ENCODE results near the gene GCNT2. TPM values are rescaled to one million over a fixed set of nuclear protein-coding genes. Genes with fewer than 3 reads are reported as not detected.
A peak's percentile ranks its signal among the peaks of the same experiment; 100 is the strongest.
"Not testable (repeated sequence)": the region's sequence is repeated elsewhere in the genome, so short reads cannot be mapped to it uniquely, and the experiment has no call there.

GCNT2 gene
- total RNA-seq, 1 donor = 12.7 TPM

- no peak for DNase-seq (ENCODE audit: low read depth in 2 of 3, low spot score in 2 of 3)
Measured at GRCh38 chr6:10577112-10577511, 56.0 kb downstream of the GCNT2 start.

- no peak for DNase-seq (ENCODE audit: low read depth in 2 of 3, low spot score in 2 of 3)
Measured at GRCh38 chr6:10578723-10579122, 57.6 kb downstream of the GCNT2 start.

DNA sequence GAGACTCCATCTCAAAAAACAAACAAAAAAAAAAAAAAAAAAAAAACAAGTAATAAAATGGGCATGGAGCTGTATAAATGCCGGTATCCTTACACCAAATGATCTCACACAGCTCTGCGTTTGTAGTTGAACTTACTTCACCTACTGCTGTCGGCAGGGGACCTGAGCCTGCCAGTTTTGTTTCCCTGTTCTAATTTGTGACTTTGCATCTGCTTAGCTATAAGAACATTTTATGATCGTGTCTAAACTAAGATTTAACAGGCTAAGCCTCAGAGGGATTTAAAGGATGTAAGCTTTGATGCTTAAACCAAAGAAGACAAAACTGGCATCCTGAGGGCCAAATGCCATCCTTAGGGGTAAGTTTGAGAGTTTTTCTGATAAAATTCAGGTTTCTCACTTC, 58.7 kb downstream of the GCNT2 start:
- DNase-seq (ENCODE audit: low read depth in 2 of 3, low spot score in 2 of 3) = no peak

DNA sequence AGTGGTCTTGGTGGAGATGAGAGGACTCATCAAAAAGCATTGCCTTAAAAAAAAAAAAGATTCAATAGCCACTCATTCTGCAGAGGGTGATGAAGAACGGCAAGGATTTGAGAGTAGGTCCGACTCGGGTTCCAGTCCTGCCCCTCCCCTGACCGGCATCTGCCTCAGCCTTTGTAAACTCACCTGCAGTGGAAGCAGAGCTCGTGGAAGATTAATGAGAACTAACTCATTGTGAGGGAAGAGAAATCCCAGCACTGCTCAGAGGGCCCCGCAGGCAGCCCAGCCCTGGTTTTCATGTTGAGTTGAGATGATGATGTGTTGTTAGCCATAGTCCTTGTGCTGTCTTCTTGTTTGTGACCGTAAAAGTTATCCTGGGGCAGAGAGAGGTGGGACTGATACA, 59.4 kb downstream of the GCNT2 start:
- no peak for DNase-seq (ENCODE audit: low read depth in 2 of 3, low spot score in 2 of 3)

- DNase-seq (ENCODE audit: low read depth in 2 of 3, low spot score in 2 of 3) = not testable (repeated sequence)
Measured at GRCh38 chr6:10581402-10581801, 60.3 kb downstream of the GCNT2 start.

GRCh38 chr6:10582774-10583508, 61.8 kb downstream of the GCNT2 start:
- DNase-seq (ENCODE audit: low read depth in 2 of 3, low spot score in 2 of 3) = no peak

- DNase-seq (ENCODE audit: low read depth in 2 of 3, low spot score in 2 of 3) = no peak
Measured at GRCh38 chr6:10583509-10583901, 62.4 kb downstream of the GCNT2 start.

DNA sequence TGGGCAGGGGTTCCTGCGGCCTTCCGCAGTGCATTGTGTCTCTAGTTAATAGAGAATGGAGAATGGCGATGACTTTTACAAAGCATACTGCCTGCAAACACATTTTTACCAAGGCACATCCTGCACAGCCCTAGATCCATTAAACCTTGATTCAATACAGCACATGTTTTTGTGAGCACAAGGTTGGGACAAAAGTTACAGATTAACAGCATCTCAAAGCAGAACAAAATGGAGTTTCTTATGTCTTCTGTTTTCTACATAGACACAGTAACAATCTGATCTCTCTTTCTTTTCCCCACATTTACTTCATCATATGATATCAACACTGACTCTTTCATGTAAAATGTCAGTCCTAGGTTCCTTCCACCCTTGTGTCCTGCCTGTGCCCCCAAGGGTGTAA, 63.5 kb downstream of the GCNT2 start:
- DNase-seq (ENCODE audit: low read depth in 2 of 3, low spot score in 2 of 3) = no peak

DNA sequence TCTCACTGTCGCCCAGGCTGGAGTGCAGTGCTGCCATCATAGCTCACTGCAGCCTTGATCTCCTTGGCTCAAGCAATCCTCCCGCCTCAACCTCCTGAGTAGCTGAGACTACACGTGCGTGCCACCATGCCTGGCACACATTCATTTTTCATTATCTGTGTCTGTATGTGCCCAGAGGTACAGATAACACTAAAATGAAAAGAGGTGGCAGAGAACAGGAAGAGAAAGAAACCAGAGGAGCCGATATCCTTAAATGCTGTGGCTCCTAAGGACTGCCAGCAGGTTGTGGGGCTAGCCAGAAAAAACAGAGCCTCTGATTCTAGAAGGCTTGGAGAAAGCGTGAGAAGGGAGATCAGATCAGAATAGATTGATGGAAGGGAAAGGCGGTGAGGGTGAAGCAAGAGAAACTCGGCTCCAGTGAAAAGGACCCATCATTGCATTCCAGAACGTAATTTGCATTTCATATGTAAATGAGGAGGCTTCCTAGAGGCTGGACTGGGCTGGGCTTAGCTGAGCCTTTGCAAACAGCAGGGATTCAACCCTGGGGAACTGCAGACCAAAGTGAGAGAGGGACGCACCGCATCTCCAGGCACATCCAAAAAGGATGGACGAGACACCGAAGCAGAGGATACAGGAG, 64.2 kb downstream of the GCNT2 start:
- no peak for DNase-seq (ENCODE audit: low read depth in 2 of 3, low spot score in 2 of 3)

DNA sequence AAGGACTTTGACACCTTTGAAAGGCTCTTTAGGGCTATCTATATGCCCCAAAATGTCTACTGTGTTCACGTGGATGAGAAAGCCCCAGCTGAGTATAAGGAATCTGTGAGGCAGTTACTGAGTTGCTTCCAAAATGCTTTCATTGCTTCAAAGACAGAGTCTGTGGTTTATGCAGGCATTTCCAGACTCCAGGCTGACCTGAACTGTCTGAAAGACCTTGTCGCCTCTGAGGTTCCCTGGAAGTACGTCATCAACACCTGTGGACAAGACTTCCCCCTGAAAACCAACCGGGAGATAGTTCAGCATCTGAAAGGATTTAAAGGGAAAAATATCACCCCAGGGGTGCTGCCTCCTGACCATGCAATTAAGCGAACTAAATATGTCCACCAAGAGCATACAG, 65.2 kb downstream of the GCNT2 start:
- DNase-seq (ENCODE audit: low read depth in 2 of 3, low spot score in 2 of 3) = no peak

- DNase-seq (ENCODE audit: low read depth in 2 of 3, low spot score in 2 of 3) = peak in 2 of 3 donors; percentile 41 to 71
Measured at GRCh38 chr6:10587656-10588406, 66.7 kb downstream of the GCNT2 start.

GRCh38 chr6:10588562-10589428, 67.6 kb downstream of the GCNT2 start:
- no peak for DNase-seq (ENCODE audit: low read depth in 2 of 3, low spot score in 2 of 3)

GRCh38 chr6:10589429-10589727, 68.2 kb downstream of the GCNT2 start:
- no peak for DNase-seq (ENCODE audit: low read depth in 2 of 3, low spot score in 2 of 3)

DNA sequence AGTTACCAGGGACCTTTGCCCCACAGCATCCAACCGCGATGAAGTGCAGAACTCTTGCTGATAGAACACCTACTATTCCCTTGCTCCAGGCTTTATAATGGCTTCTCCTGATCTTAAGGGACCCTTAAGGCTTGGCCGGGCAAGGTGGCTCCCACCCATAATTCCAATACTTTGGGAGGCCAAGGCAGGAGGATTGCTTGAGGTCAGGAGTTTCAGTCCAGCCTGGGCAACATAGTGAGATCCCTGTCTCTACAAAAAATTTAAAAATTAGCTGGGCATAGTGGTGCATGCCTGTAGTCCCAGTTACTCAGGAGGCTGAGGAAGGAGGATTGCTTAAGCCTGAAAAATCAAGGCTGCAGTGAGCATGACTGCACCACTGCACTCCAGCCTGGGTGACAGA, 68.8 kb downstream of the GCNT2 start:
- DNase-seq (ENCODE audit: low read depth in 2 of 3, low spot score in 2 of 3) = no peak

- no peak for DNase-seq (ENCODE audit: low read depth in 2 of 3, low spot score in 2 of 3)
Measured at GRCh38 chr6:10591422-10592160, 70.4 kb downstream of the GCNT2 start.

GRCh38 chr6:10595731-10596664, 74.8 kb downstream of the GCNT2 start:
- DNase-seq (ENCODE audit: low read depth in 2 of 3, low spot score in 2 of 3) = peak in 1 of 3 donors; percentile 40

GRCh38 chr6:10597499-10598001, 76.4 kb downstream of the GCNT2 start:
- no peak for DNase-seq (ENCODE audit: low read depth in 2 of 3, low spot score in 2 of 3)

DNA sequence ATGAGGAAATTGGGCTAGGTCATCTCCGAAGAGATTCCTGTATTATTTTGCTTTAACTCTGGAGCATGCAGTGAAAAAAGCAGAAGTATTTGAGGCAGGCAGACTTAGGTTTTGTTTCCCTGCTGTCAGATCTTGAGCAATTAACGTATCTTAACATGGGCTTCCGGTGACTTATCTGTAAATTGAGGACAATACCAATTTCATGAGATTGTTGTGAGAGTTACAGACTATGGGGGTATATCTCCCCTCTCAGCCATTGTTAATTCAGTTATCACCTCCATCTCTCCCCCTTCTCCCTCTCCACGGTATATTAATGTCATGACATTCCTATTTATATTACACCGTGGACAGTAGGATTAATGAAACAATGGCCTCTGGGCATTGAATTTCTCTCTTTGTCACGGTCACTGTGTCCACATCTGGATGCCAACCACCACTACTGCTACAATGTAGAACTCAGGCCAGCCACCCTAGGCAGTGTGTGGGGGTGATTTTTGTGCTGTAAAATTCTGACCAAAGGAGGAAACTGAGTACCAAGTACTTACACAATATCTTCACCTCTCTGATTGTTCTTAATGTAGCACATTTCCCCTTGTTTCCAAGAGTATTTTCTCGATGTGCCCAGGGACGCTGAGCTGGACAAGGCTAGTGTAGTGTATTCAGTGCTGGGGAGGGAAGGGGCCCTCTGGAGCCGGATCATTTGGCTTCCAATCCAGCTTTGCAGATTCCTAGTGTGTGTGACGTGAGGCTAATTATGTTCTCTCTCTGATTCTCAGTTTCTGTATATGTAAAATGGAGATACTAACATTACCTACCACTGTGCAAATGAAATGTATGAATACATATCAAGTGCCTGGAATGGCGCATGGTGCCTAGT, 77.2 kb downstream of the GCNT2 start:
- DNase-seq (ENCODE audit: low read depth in 2 of 3, low spot score in 2 of 3) = peak in 2 of 3 donors; percentile 35 to 57

All from hematopoietic multipotent progenitor cell (in vitro differentiated cells).